ENCODE results near the gene SH3GL2. TPM values are rescaled to one million over a fixed set of nuclear protein-coding genes. Genes with fewer than 3 reads are reported as not detected.

The SH3GL2 gene
- total and polyA plus RNA-seq, 2 donors = 0.38 to 1.8 TPM

GRCh38 chr9:17719053-17719452, 140.2 kb downstream of the SH3GL2 start:
- Histone ChIP-seq H3K9me3 (ENCODE audit: control insufficient read depth in 2 of 2, insufficient read depth in 1 of 2, low read length in 1 of 2) (no peaks in the 10 kb centered on the region), H3K36me3 (ENCODE audit: control insufficient read depth in 2 of 2, insufficient read depth in 2 of 2, low read length in 1 of 2) (no peaks in the 10 kb centered on the region), H3K27me3 (ENCODE audit: control insufficient read depth in 2 of 2, insufficient read depth in 1 of 2, low read length in 1 of 2) (no peaks in the 10 kb centered on the region), H3K4me1 (ENCODE audit: control insufficient read depth in 2 of 2, insufficient read depth in 2 of 2, low read length in 2 of 2) (no peaks in the 10 kb centered on the region), H3K27ac (ENCODE audit: low read depth in 1 of 2, low read length in 1 of 2) (no peak overlapping the region), H3K4me3 (ENCODE audit: low read length in 2 of 2) (no peak overlapping the region)
- DNase-seq (ENCODE audit: low read depth in 6 of 9, low spot score in 9 of 9) = no peak
- WGBS = 98% methylated on average over 1 of the region's 1 CpG

DNA sequence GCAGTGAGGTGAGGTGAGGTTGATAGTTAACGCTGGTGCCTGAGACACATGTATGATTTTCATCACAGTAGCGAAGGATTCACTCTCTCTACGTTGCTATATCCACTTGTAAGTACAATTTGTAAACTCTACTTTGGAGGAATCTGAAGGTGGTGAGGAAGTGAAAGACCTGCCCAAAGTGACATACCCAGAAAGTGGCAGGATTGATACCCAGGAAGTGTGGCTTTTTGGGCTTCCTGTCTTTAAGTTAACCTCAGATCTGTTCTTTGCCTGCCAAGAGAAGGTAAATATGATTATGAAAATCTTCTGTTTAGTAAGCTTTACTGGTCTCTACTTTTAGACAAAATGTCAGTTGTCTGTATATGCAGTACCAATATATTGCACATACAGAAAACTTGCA, 143.1 kb downstream of the SH3GL2 start:
- H3K27me3 ChIP-seq (ENCODE audit: control insufficient read depth in 2 of 2, insufficient read depth in 1 of 2, low read length in 1 of 2) = no peaks in the 10 kb centered on the region
- no peak overlapping the region for H3K27ac ChIP-seq (ENCODE audit: low read depth in 1 of 2, low read length in 1 of 2)
- no peak overlapping the region for H3K4me3 ChIP-seq (ENCODE audit: low read length in 2 of 2)
- no peak for DNase-seq (ENCODE audit: low read depth in 6 of 9, low spot score in 9 of 9)
- H3K4me1 ChIP-seq (ENCODE audit: control insufficient read depth in 2 of 2, insufficient read depth in 2 of 2, low read length in 2 of 2) = no peaks in the 10 kb centered on the region
- H3K9me3 ChIP-seq (ENCODE audit: control insufficient read depth in 2 of 2, insufficient read depth in 1 of 2, low read length in 1 of 2) = peaks cover 0 to 6% of the 10 kb centered on the region in 2 donors
- 70% methylated on average over 3 of the region's 3 CpGs for WGBS
- H3K36me3 ChIP-seq (ENCODE audit: control insufficient read depth in 2 of 2, insufficient read depth in 2 of 2, low read length in 1 of 2) = no peaks in the 10 kb centered on the region

DNA sequence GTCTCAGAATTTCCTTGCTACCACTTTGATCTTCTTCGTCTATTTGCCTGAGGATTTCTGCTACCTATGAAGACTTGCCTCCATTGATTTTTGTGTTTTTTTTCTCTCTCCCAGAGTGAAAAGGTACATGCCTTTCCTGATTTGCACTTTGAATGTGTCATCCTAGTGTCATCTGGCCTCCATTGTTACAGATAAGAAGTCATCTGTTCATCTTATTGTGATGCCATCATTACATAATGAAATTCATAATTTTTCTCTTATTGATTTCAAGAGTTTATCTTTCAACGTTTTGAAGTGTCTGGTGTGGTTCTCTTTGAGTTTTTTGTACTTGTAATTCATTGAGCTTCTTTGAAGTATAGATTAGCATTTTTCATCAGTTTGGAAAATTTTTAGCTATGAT, 144.8 kb downstream of the SH3GL2 start:
- H3K4me1 ChIP-seq (ENCODE audit: control insufficient read depth in 2 of 2, insufficient read depth in 2 of 2, low read length in 2 of 2) = no peaks in the 10 kb centered on the region
- peaks cover 0 to 6% of the 10 kb centered on the region in 2 donors for H3K9me3 ChIP-seq (ENCODE audit: control insufficient read depth in 2 of 2, insufficient read depth in 1 of 2, low read length in 1 of 2)
- no peaks in the 10 kb centered on the region for H3K27me3 ChIP-seq (ENCODE audit: control insufficient read depth in 2 of 2, insufficient read depth in 1 of 2, low read length in 1 of 2)
- no peak overlapping the region for H3K4me3 ChIP-seq (ENCODE audit: low read length in 2 of 2)
- H3K36me3 ChIP-seq (ENCODE audit: control insufficient read depth in 2 of 2, insufficient read depth in 2 of 2, low read length in 1 of 2) = no peaks in the 10 kb centered on the region
- H3K27ac ChIP-seq (ENCODE audit: low read depth in 1 of 2, low read length in 1 of 2) = no peak overlapping the region
- DNase-seq (ENCODE audit: low read depth in 6 of 9, low spot score in 9 of 9) = no peak
- 86% methylated on average over 2 of the region's 2 CpGs for WGBS

GRCh38 chr9:17725399-17726010, 146.6 kb downstream of the SH3GL2 start:
- H3K27ac ChIP-seq (ENCODE audit: low read depth in 1 of 2, low read length in 1 of 2) = no peak overlapping the region
- peaks cover 0 to 6% of the 10 kb centered on the region in 2 donors for H3K9me3 ChIP-seq (ENCODE audit: control insufficient read depth in 2 of 2, insufficient read depth in 1 of 2, low read length in 1 of 2)
- DNase-seq (ENCODE audit: low read depth in 6 of 9, low spot score in 9 of 9) = no peak
- 87% methylated on average over 4 of the region's 4 CpGs for WGBS
- no peaks in the 10 kb centered on the region for H3K4me1 ChIP-seq (ENCODE audit: control insufficient read depth in 2 of 2, insufficient read depth in 2 of 2, low read length in 2 of 2)
- H3K27me3 ChIP-seq (ENCODE audit: control insufficient read depth in 2 of 2, insufficient read depth in 1 of 2, low read length in 1 of 2) = no peaks in the 10 kb centered on the region
- no peaks in the 10 kb centered on the region for H3K36me3 ChIP-seq (ENCODE audit: control insufficient read depth in 2 of 2, insufficient read depth in 2 of 2, low read length in 1 of 2)
- H3K4me3 ChIP-seq (ENCODE audit: low read length in 2 of 2) = no peak overlapping the region

GRCh38 chr9:17726298-17726697, 147.4 kb downstream of the SH3GL2 start:
- Histone ChIP-seq H3K27ac (ENCODE audit: low read depth in 1 of 2, low read length in 1 of 2) (no peak overlapping the region), H3K27me3 (ENCODE audit: control insufficient read depth in 2 of 2, insufficient read depth in 1 of 2, low read length in 1 of 2) (no peaks in the 10 kb centered on the region), H3K4me3 (ENCODE audit: low read length in 2 of 2) (no peak overlapping the region), H3K36me3 (ENCODE audit: control insufficient read depth in 2 of 2, insufficient read depth in 2 of 2, low read length in 1 of 2) (no peaks in the 10 kb centered on the region), H3K4me1 (ENCODE audit: control insufficient read depth in 2 of 2, insufficient read depth in 2 of 2, low read length in 2 of 2) (no peaks in the 10 kb centered on the region), H3K9me3 (ENCODE audit: control insufficient read depth in 2 of 2, insufficient read depth in 1 of 2, low read length in 1 of 2) (peaks cover 0 to 6% of the 10 kb centered on the region in 2 donors)
- DNase-seq (ENCODE audit: low read depth in 6 of 9, low spot score in 9 of 9) = no peak
- WGBS = 82% methylated on average over 5 of the region's 5 CpGs

DNA sequence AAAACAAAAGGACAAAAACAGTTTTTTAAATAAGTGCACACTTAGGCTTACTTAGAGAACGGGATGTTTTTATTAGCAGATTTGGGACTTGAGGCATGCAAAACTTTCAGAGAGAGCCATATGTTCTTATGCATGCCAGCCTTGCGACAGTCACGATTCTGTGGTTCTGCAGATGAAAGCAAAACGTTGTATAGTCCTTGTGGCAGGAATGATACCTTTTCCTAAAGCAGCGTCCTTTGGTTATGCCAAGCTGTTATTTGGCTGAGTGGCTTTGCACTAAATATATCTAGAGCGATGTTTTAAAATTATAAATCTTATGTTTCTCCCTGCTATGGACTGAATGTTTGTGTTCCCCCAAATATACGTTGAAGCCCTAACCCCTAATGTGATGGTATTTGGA, 152.0 kb downstream of the SH3GL2 start:
- DNase-seq (ENCODE audit: low read depth in 6 of 9, low spot score in 9 of 9) = no peak
- no peak overlapping the region for H3K4me3 ChIP-seq (ENCODE audit: low read length in 2 of 2)
- no peaks in the 10 kb centered on the region for H3K4me1 ChIP-seq (ENCODE audit: control insufficient read depth in 2 of 2, insufficient read depth in 2 of 2, low read length in 2 of 2)
- no peaks in the 10 kb centered on the region for H3K27me3 ChIP-seq (ENCODE audit: control insufficient read depth in 2 of 2, insufficient read depth in 1 of 2, low read length in 1 of 2)
- no peaks in the 10 kb centered on the region for H3K36me3 ChIP-seq (ENCODE audit: control insufficient read depth in 2 of 2, insufficient read depth in 2 of 2, low read length in 1 of 2)
- no peaks in the 10 kb centered on the region for H3K9me3 ChIP-seq (ENCODE audit: control insufficient read depth in 2 of 2, insufficient read depth in 1 of 2, low read length in 1 of 2)
- WGBS = 85% methylated on average over 7 of the region's 7 CpGs
- H3K27ac ChIP-seq (ENCODE audit: low read depth in 1 of 2, low read length in 1 of 2) = no peak overlapping the region

- Histone ChIP-seq H3K9me3 (ENCODE audit: control insufficient read depth in 2 of 2, insufficient read depth in 1 of 2, low read length in 1 of 2) (no peaks in the 10 kb centered on the region), H3K4me3 (ENCODE audit: low read length in 2 of 2) (no peak overlapping the region), H3K27ac (ENCODE audit: low read depth in 1 of 2, low read length in 1 of 2) (no peak overlapping the region), H3K4me1 (ENCODE audit: control insufficient read depth in 2 of 2, insufficient read depth in 2 of 2, low read length in 2 of 2) (no peaks in the 10 kb centered on the region), H3K36me3 (ENCODE audit: control insufficient read depth in 2 of 2, insufficient read depth in 2 of 2, low read length in 1 of 2) (no peaks in the 10 kb centered on the region), H3K27me3 (ENCODE audit: control insufficient read depth in 2 of 2, insufficient read depth in 1 of 2, low read length in 1 of 2) (no peaks in the 10 kb centered on the region)
- WGBS = 92% methylated on average over 4 of the region's 4 CpGs
- DNase-seq (ENCODE audit: low read depth in 6 of 9, low spot score in 9 of 9) = no peak
Observed at GRCh38 chr9:17731308-17731707, 152.4 kb downstream of the SH3GL2 start.

- 81% methylated on average over 2 of the region's 2 CpGs for WGBS
- H3K36me3 ChIP-seq (ENCODE audit: control insufficient read depth in 2 of 2, insufficient read depth in 2 of 2, low read length in 1 of 2) = no peaks in the 10 kb centered on the region
- H3K4me1 ChIP-seq (ENCODE audit: control insufficient read depth in 2 of 2, insufficient read depth in 2 of 2, low read length in 2 of 2) = no peaks in the 10 kb centered on the region
- H3K27me3 ChIP-seq (ENCODE audit: control insufficient read depth in 2 of 2, insufficient read depth in 1 of 2, low read length in 1 of 2) = no peaks in the 10 kb centered on the region
- no peak overlapping the region for H3K4me3 ChIP-seq (ENCODE audit: low read length in 2 of 2)
- no peak overlapping the region for H3K27ac ChIP-seq (ENCODE audit: low read depth in 1 of 2, low read length in 1 of 2)
- H3K9me3 ChIP-seq (ENCODE audit: control insufficient read depth in 2 of 2, insufficient read depth in 1 of 2, low read length in 1 of 2) = no peaks in the 10 kb centered on the region
- no peak for DNase-seq (ENCODE audit: low read depth in 6 of 9, low spot score in 9 of 9)
Observed at GRCh38 chr9:17734674-17735073, 155.8 kb downstream of the SH3GL2 start.

DNA sequence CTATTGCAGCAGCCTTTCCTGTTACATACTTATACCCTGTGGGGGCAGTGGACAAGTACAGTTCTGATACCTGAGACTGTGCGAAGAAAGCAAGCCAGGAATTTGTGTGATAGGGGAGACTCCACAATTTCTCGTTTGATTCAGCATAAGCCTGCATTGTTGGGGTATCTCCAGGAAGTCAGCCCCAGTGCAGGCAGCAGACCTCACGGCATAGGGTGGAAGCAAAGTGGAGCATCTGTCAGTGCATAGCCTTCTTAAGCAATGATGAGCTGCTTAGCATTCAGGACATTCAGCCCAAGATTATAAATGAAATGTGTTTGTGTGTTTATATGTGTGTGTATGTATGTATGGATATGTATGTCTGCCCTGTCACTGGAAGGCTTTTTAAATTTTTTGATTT, 157.0 kb downstream of the SH3GL2 start:
- 92% methylated on average over 3 of the region's 3 CpGs for WGBS
- H3K27me3 ChIP-seq (ENCODE audit: control insufficient read depth in 2 of 2, insufficient read depth in 1 of 2, low read length in 1 of 2) = no peaks in the 10 kb centered on the region
- H3K9me3 ChIP-seq (ENCODE audit: control insufficient read depth in 2 of 2, insufficient read depth in 1 of 2, low read length in 1 of 2) = no peaks in the 10 kb centered on the region
- no peak overlapping the region for H3K4me3 ChIP-seq (ENCODE audit: low read length in 2 of 2)
- H3K36me3 ChIP-seq (ENCODE audit: control insufficient read depth in 2 of 2, insufficient read depth in 2 of 2, low read length in 1 of 2) = no peaks in the 10 kb centered on the region
- DNase-seq (ENCODE audit: low read depth in 6 of 9, low spot score in 9 of 9) = no peak
- H3K4me1 ChIP-seq (ENCODE audit: control insufficient read depth in 2 of 2, insufficient read depth in 2 of 2, low read length in 2 of 2) = no peaks in the 10 kb centered on the region
- no peak overlapping the region for H3K27ac ChIP-seq (ENCODE audit: low read depth in 1 of 2, low read length in 1 of 2)

DNA sequence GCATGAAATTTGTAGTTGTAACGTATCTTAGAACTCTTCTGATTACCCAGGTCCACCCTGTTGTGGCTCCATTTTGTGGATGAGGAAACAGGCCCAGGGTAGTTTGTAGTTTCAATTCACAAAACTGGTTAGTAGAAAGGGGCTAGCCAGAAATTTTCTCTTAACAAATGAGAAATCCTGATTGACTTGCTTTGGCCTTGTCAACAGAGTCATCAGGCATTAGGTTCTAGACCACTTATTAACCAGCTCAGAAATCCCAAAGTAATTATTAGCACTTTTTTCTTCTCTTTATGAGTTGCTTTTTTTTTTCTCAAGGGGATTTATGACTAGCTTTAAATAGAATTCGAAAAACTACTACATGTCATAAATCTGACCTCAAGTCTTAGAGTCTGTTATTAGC, 160.2 kb downstream of the SH3GL2 start:
- Histone ChIP-seq H3K4me3 (ENCODE audit: low read length in 2 of 2) (no peak overlapping the region), H3K36me3 (ENCODE audit: control insufficient read depth in 2 of 2, insufficient read depth in 2 of 2, low read length in 1 of 2) (no peaks in the 10 kb centered on the region), H3K27me3 (ENCODE audit: control insufficient read depth in 2 of 2, insufficient read depth in 1 of 2, low read length in 1 of 2) (no peaks in the 10 kb centered on the region), H3K4me1 (ENCODE audit: control insufficient read depth in 2 of 2, insufficient read depth in 2 of 2, low read length in 2 of 2) (no peaks in the 10 kb centered on the region), H3K9me3 (ENCODE audit: control insufficient read depth in 2 of 2, insufficient read depth in 1 of 2, low read length in 1 of 2) (no peaks in the 10 kb centered on the region), H3K27ac (ENCODE audit: low read depth in 1 of 2, low read length in 1 of 2) (no peak overlapping the region)
- DNase-seq (ENCODE audit: low read depth in 6 of 9, low spot score in 9 of 9) = no peak
- WGBS = 49% methylated on average over 2 of the region's 2 CpGs
